AG04450 (cell line): ENCODE results near the gene RELN. TPM values are rescaled to one million over a fixed set of nuclear protein-coding genes. Genes with fewer than 3 reads are reported as not detected.

ENCODE experiments used
- CTCF ChIA-PET: fragments of 300-600, 350-600 bp; formaldehyde crosslinking; extraction: SDS; loops from one replicate; lab custom pipeline; 2022; ENCODE audit warnings: antibody characterized with exemption, inconsistent platforms; lab: Charles Lee
- POLR2A ChIA-PET: fragments of 350-600 bp; formaldehyde crosslinking; extraction: SDS; loops from one replicate; lab custom pipeline; 2021; ENCODE audit warnings: antibody characterized with exemption, inconsistent platforms; lab: Yijun Ruan, JAX
- DNase-seq: peaks from one replicate; pipeline ENCODE4 v3.0.0-alpha.2; 2011; ENCODE audit warnings: low read depth, low spot score
- H3K27ac ChIP-seq: one replicate; pipeline ENCODE4 v1.5.1; 2012; ENCODE audit warnings: low read depth, low read length, control low read depth
- H3K27me3 ChIP-seq: one replicate; pipeline ENCODE4 v1.6.0; 2012; ENCODE audit warnings: low read length; ENCODE audit not compliant: control insufficient read depth, insufficient read depth
- H3K4me3 ChIP-seq: 2 replicates; pipeline ENCODE4 v1.5.1; 2011; ENCODE audit warnings: mild to moderate bottlenecking, low read depth, low read length, control low read depth
- H3K9me3 ChIP-seq: 2 replicates; pipeline ENCODE4 v1.5.1; 2012; ENCODE audit warnings: low read length; ENCODE audit not compliant: control insufficient read depth, insufficient read depth
- polyA plus RNA-seq: library from polyadenylated mRNA; depleted of rRNA; stranded (reverse); fragments of >200 nt; gene quantifications from 2 replicates; pipeline ENCODE4 v1.2.3, GENCODE V29; 2011
- TF ChIP-seq, protein P1 (sequence below): IDR thresholded peaks from 2 replicates; pipeline ENCODE4 v1.5.1; 2011; ENCODE audit warnings: low read depth, low read length, control low read depth, inconsistent platforms

Gene RELN
- polyA plus RNA-seq, 1 experiment, result 7.6 TPM

DNA sequence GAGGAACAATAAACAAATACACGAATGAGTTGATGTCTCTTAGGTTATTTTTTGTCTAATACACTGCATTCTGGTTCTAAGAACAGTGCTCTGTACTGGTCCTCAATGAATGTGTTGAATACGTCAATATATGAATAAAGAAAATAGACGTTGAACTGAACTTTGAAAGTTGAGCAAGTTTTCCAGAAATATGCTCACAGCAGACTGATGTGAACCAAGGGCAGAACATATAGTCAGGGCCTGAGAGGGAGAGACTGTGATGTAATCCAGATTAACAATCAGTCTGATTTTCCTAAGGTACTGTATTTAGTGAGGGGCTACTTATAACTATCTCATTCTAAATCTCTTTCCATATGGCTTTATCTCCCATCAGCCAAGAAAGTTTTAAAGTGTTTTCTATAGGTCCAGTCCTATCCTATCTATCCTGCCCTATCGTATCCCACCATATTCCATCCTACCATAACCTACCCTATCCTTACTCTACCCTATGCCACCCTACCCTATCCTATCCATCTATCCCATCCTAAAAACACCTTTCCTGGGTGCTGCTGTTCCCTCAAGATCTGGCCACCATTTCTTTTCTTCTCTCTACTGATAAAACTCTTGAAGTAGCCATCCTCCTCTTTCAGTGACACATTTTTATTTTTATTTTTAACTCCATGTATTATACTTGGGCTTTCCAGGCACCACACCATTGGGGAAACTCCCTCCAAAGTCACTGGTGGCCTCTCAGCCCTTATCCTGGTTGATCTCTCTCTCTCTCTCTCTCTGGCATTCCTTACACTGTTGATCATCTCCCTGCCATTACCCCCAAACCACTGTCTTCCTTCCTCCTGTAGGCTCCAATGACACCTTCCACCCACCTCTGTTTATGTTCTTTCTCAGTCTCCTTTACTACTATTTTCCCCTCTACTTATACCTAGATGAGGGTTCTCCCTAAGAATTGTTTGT is 331.1 kb downstream of the RELN start:
- Histone ChIP-seq H3K4me3 (no peak overlapping the region), H3K27ac (no peak overlapping the region), H3K9me3 (no peaks in the 10 kb centered on the region), H3K27me3 (no peaks in the 10 kb centered on the region)
- POLR2A ChIA-PET, result no interaction called here
- CTCF ChIA-PET, result no interaction called here
- no peak for DNase-seq
- TF ChIP-seq, protein P1, sequence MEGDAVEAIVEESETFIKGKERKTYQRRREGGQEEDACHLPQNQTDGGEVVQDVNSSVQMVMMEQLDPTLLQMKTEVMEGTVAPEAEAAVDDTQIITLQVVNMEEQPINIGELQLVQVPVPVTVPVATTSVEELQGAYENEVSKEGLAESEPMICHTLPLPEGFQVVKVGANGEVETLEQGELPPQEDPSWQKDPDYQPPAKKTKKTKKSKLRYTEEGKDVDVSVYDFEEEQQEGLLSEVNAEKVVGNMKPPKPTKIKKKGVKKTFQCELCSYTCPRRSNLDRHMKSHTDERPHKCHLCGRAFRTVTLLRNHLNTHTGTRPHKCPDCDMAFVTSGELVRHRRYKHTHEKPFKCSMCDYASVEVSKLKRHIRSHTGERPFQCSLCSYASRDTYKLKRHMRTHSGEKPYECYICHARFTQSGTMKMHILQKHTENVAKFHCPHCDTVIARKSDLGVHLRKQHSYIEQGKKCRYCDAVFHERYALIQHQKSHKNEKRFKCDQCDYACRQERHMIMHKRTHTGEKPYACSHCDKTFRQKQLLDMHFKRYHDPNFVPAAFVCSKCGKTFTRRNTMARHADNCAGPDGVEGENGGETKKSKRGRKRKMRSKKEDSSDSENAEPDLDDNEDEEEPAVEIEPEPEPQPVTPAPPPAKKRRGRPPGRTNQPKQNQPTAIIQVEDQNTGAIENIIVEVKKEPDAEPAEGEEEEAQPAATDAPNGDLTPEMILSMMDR, result no peak

- TF ChIP-seq, protein P1, result no peak
- Histone ChIP-seq H3K27me3 (no peaks in the 10 kb centered on the region), H3K9me3 (no peaks in the 10 kb centered on the region), H3K27ac (no peak overlapping the region), H3K4me3 (no peak overlapping the region)
- ChIA-PET POLR2A (no interaction called here), CTCF (no interaction called here)
- no peak for DNase-seq
These were observed 332.0 kb downstream of the RELN start for GRCh38 chr7:103657474-103657894.

GRCh38 chr7:103656221-103656620 is 333.2 kb downstream of the RELN start:
- CTCF ChIA-PET, result no interaction called here

DNA sequence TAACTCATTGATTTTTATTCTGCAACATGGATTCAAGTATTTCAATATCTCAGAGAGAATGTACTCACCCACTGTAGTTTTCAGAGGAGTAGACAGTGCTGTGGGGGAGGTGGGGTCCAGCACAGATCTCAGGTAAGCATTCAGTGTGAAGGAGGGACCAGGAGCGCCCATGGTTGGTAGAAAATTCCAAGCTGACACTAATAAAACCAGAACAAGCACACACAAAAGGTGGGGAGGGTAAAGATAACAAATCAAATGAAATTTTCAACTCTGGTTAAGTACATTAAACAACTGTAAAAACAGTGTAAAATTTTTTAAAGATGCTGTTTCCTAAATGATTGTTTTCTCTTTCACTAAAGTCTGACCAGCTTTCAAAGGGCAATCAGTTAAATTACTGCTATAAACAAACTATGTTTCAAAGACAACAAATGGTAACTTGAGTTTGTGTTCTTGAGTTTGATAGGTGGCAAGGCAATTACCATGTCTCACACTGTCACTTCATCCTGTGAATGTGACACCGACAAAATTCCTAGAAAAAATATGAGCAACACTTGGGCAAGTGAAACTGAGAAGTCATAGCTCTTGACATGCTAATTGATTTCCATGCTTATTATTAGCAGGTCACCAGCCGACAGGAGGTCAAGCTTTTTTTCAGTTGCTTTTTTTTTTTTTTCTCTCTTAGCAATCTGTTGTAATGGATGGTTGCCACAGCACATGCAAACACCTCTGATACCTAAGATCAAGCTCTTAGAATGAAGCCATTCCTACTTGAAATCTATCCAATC is 337.7 kb downstream of the RELN start:
- POLR2A ChIA-PET, result no interaction called here

More at GRCh38 chr7:103656221-103656620, 333.2 kb downstream of the RELN start:
- POLR2A ChIA-PET, result no interaction called here
- TF ChIP-seq, protein P1, result no peak
- Histone ChIP-seq H3K4me3 (no peak overlapping the region), H3K9me3 (no peaks in the 10 kb centered on the region), H3K27ac (no peak overlapping the region), H3K27me3 (no peaks in the 10 kb centered on the region)
- no peak for DNase-seq

More for the DNA sequence above, 337.7 kb downstream of the RELN start:
- no peak for DNase-seq
- H3K4me3 ChIP-seq, result no peak overlapping the region
- TF ChIP-seq, protein P1, result no peak
- H3K9me3 ChIP-seq, result no peaks in the 10 kb centered on the region
- CTCF ChIA-PET, result no interaction called here
- no peak overlapping the region for H3K27ac ChIP-seq
- H3K27me3 ChIP-seq, result no peaks in the 10 kb centered on the region
